DMS53 (cell line): Measurements from ENCODE around the gene CMBL.
"Not testable (repeated sequence)": the region's sequence is repeated elsewhere in the genome, so short reads cannot be mapped to it uniquely, and the experiment has no call there.

ENCODE experiments used
- DNase-seq: peaks from one replicate; lab custom pipeline; 2025; lab: John Stamatoyannopoulos, UW

The CMBL gene

GRCh38 chr5:10257870-10258269 is 49.8 kb downstream of the CMBL start:
- DNase-seq, result no peak

- no peak for DNase-seq
Measured at GRCh38 chr5:10254686-10255085, 53.0 kb downstream of the CMBL start.

- DNase-seq, result no peak
Measured at GRCh38 chr5:10253390-10253789, 54.3 kb downstream of the CMBL start.

- DNase-seq, result no peak
Measured at GRCh38 chr5:10251405-10251804, 56.3 kb downstream of the CMBL start.

- peak; percentile 65 for DNase-seq
Measured at GRCh38 chr5:10250806-10251276, 56.9 kb downstream of the CMBL start.

- DNase-seq, result peak; percentile 99
Measured at GRCh38 chr5:10249948-10250805, 57.5 kb downstream of the CMBL start, which contains the start of gene CCT5. TSS of gene CCT5 (plus strand) at chr5:10250280. CDS start at chr5:10250341, 61 bp downstream.

GRCh38 chr5:10248378-10249260 is 59.1 kb downstream of the CMBL start:
- peak; percentile 55 for DNase-seq

GRCh38 chr5:10247217-10247616 is 60.5 kb downstream of the CMBL start:
- not testable (repeated sequence) for DNase-seq

GRCh38 chr5:10246761-10247160 is 60.9 kb downstream of the CMBL start:
- no peak for DNase-seq

GRCh38 chr5:10244342-10244944 is 63.3 kb downstream of the CMBL start:
- no peak for DNase-seq

- no peak for DNase-seq
Measured at GRCh38 chr5:10243660-10244240, 64.0 kb downstream of the CMBL start.

GRCh38 chr5:10235350-10235749 is 72.4 kb downstream of the CMBL start:
- DNase-seq, result no peak

- peak; percentile 78 for DNase-seq
Measured at GRCh38 chr5:10233505-10233904, 74.2 kb downstream of the CMBL start.

GRCh38 chr5:10233011-10233410 is 74.7 kb downstream of the CMBL start:
- no peak for DNase-seq

GRCh38 chr5:10232386-10232785 is 75.3 kb downstream of the CMBL start:
- no peak for DNase-seq

- no peak for DNase-seq
Measured at GRCh38 chr5:10229306-10230048, 78.2 kb downstream of the CMBL start.

- DNase-seq, result no peak
Measured at GRCh38 chr5:10228288-10228687, 79.4 kb downstream of the CMBL start.
